HEK293 (cell line): ENCODE results near the gene HABP4.

Source experiments
- CTCF ChIA-PET: fragments of 350-600 bp; formaldehyde crosslinking; extraction: SDS; loops from one replicate; lab custom pipeline; 2021; ENCODE audit warnings: antibody characterized with exemption; lab: Yijun Ruan, JAX
- POLR2A ChIA-PET: fragments of 300-600 bp; formaldehyde crosslinking; extraction: SDS; loops from one replicate; lab custom pipeline; 2020; ENCODE audit warnings: antibody characterized with exemption, inconsistent platforms; lab: Yijun Ruan, JAX
- H3K27ac ChIP-seq: fragments of 200-500 bp; sonication (Bioruptor generic); 2 replicates; pipeline ENCODE4 v1.5.1; 2014; ENCODE audit warnings: low read depth, low read length, control low read depth, inconsistent platforms; ENCODE audit errors: extremely low read depth
- H3K36me3 ChIP-seq, 2 experiments: fragments of 200-500 bp in 1 of 2; sonication (Bioruptor generic) in 1 of 2; 1 replicate in 1 of 2; 2 replicates in 1 of 2; pipeline ENCODE4 v1.5.1; 2014 to 2017; ENCODE audit warnings: inconsistent platforms in 2 of 2, low read length in 2 of 2; ENCODE audit not compliant: control insufficient read depth in 2 of 2, insufficient read depth in 1 of 2
- H3K4me1 ChIP-seq: fragments of 200-500 bp; sonication (Bioruptor generic); 2 replicates; pipeline ENCODE4 v1.5.1; 2014; ENCODE audit warnings: mild to moderate bottlenecking, low read length, inconsistent platforms; ENCODE audit not compliant: control insufficient read depth, insufficient read depth
- H3K4me3 ChIP-seq: 2 replicates; pipeline ENCODE4 v1.5.1; 2011; ENCODE audit warnings: low read depth, mild to moderate bottlenecking, control low read depth, low read length, moderate library complexity
- H3K9me3 ChIP-seq: fragments of 200-500 bp; sonication (Bioruptor generic); 2 replicates; pipeline ENCODE4 v1.5.1; 2014; ENCODE audit warnings: low read depth, low read length, inconsistent platforms; ENCODE audit not compliant: control insufficient read depth, insufficient read depth
- CTCF ChIP-seq: fragments of 450-650 bp; formaldehyde crosslinking; IDR thresholded peaks from 2 replicates; pipeline ENCODE4 v1.5.1; 2016; ENCODE audit warnings: missing biosample characterization, missing genetic modification characterization
- GLI2 ChIP-seq: fragments of 450-650 bp; formaldehyde crosslinking; IDR thresholded peaks from 2 replicates; pipeline ENCODE4; 2017; ENCODE audit warnings: missing biosample characterization, missing genetic modification characterization, low read depth, borderline replicate concordance
- MEIS1 ChIP-seq: sonication (generic); formaldehyde crosslinking; IDR thresholded peaks from 2 replicates; pipeline ENCODE4 v1.8.1; 2022; ENCODE audit warnings: missing genetic modification reagents, mild to moderate bottlenecking, borderline replicate concordance
- PRDM6 ChIP-seq: fragments of 450-650 bp; formaldehyde crosslinking; IDR thresholded peaks from 2 replicates; pipeline ENCODE4 v1.5.1; 2017; ENCODE audit warnings: missing biosample characterization, missing genetic modification characterization
- YY1 ChIP-seq: fragments of 450-650 bp; formaldehyde crosslinking; IDR thresholded peaks from 2 replicates; pipeline ENCODE4 v1.5.1; 2018; ENCODE audit warnings: missing biosample characterization, missing genetic modification characterization
- ZBTB11 ChIP-seq: fragments of 450-650 bp; formaldehyde crosslinking; conservative IDR thresholded peaks from 2 replicates; pipeline ENCODE4 v1.5.1; 2016; ENCODE audit warnings: low read depth, missing biosample characterization, missing genetic modification characterization
- ZEB2 ChIP-seq: fragments of 450-650 bp; formaldehyde crosslinking; IDR thresholded peaks from 2 replicates; pipeline ENCODE4 v1.5.1; 2016; ENCODE audit warnings: missing biosample characterization, missing genetic modification characterization
- ZNF155 ChIP-seq: fragments of 450-650 bp; formaldehyde crosslinking; IDR thresholded peaks from 2 replicates; pipeline ENCODE4 v1.5.1; 2016; ENCODE audit warnings: missing biosample characterization, missing genetic modification characterization
- ZNF16 ChIP-seq: fragments of 450-650 bp; formaldehyde crosslinking; IDR thresholded peaks from 2 replicates; pipeline ENCODE4 v1.5.1; 2016; ENCODE audit warnings: low read depth, missing biosample characterization, missing genetic modification characterization
- ZNF362 ChIP-seq: fragments of 450-650 bp; formaldehyde crosslinking; IDR thresholded peaks from 2 replicates; pipeline ENCODE4 v1.5.1; 2016; ENCODE audit warnings: missing biosample characterization, missing genetic modification characterization
- ZNF416 ChIP-seq: fragments of 450-650 bp; formaldehyde crosslinking; IDR thresholded peaks from 2 replicates; pipeline ENCODE4 v1.5.1; 2016; ENCODE audit warnings: missing biosample characterization, missing genetic modification characterization
- ZNF560 ChIP-seq: fragments of 450-650 bp; formaldehyde crosslinking; IDR thresholded peaks from 2 replicates; pipeline ENCODE4 v1.5.1; 2017; ENCODE audit warnings: missing biosample characterization, missing genetic modification characterization, borderline replicate concordance
- ZNF660 ChIP-seq: fragments of 450-650 bp; IDR thresholded peaks from 2 replicates; pipeline ENCODE4 v1.5.1; 2018; ENCODE audit warnings: missing biosample characterization, mild to moderate bottlenecking, missing genetic modification characterization
- ZNF747 ChIP-seq: fragments of 450-650 bp; formaldehyde crosslinking; IDR thresholded peaks from 2 replicates; pipeline ENCODE4 v1.5.1; 2016; ENCODE audit warnings: missing biosample characterization, missing genetic modification characterization
- TF ChIP-seq, protein P1 (sequence below): fragments of 450-650 bp; formaldehyde crosslinking; IDR thresholded peaks from 2 replicates; pipeline ENCODE4 v1.5.1; 2016; ENCODE audit warnings: missing biosample characterization, missing genetic modification characterization
- TF ChIP-seq, protein P2 (sequence below): fragments of 450-650 bp; formaldehyde crosslinking; IDR thresholded peaks from 2 replicates; pipeline ENCODE4 v1.5.1; 2016; ENCODE audit warnings: missing biosample characterization, missing genetic modification characterization
- TF ChIP-seq, protein P3 (sequence below): fragments of 450-650 bp; formaldehyde crosslinking; IDR thresholded peaks from 2 replicates; pipeline ENCODE4 v1.5.1; 2016; ENCODE audit warnings: missing biosample characterization, missing genetic modification characterization

The HABP4 gene

DNA sequence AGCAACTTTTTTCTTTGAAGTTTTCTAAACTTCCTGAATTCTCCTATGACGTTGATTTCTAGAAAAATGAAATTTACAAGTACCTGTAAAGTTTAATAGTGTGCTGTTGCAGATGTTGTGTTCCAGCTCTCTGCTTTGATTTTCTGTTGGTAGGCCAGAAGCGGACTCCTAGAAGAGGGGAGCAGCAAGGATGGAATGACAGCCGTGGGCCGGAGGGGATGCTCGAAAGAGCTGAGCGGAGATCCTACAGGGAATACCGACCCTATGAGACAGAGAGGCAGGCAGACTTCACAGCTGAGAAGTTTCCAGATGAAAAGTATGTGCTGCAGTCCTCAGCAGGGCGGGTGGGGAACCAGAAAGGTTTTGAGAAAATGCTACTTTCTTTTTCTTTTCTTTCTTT is 8.3 kb downstream of the HABP4 start:
- H3K4me3 ChIP-seq = no peak overlapping the region
- H3K9me3 ChIP-seq = no peaks in the 10 kb centered on the region
- H3K27ac ChIP-seq = no peak overlapping the region
- H3K4me1 ChIP-seq = 0 out of 2 replicates have a peak, but pooled peaks cover 4% of the 10 kb centered on the region
- ChIA-PET CTCF (no interaction called here), POLR2A (interaction anchor here (1.0 kb wide), 1 partner anchor 9 kb away, joined by 6 read pairs; the partner anchor contains the start of gene HABP4)
- TF ChIP-seq ZEB2 (tag by site-specific recombination) (no peak), MEIS1 (no peak), GLI2 (no peak), ZNF155 (tag by site-specific recombination) (no peak), YY1 (tag by site-specific recombination) (no peak), ZNF16 (tag by site-specific recombination) (no peak), ZBTB11 (no peak), ZNF747 (tag by site-specific recombination) (no peak), CTCF (tag by site-specific recombination) (no peak), ZNF416 (tag by site-specific recombination) (no peak), ZNF560 (tag by site-specific recombination) (no peak)
- TF ChIP-seq, protein P1, sequence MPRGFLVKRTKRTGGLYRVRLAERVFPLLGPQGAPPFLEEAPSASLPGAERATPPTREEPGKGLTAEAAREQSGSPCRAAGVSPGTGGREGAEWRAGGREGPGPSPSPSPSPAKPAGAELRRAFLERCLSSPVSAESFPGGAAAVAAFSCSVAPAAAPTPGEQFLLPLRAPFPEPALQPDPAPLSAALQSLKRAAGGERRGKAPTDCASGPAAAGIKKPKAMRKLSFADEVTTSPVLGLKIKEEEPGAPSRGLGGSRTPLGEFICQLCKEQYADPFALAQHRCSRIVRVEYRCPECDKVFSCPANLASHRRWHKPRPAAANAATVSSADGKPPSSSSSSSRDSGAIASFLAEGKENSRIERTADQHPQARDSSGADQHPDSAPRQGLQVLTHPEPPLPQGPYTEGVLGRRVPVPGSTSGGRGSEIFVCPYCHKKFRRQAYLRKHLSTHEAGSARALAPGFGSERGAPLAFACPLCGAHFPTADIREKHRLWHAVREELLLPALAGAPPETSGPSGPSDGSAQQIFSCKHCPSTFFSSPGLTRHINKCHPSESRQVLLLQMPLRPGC = no peak
- H3K36me3 ChIP-seq = peaks cover 0 to 6% of the 10 kb centered on the region in 2 experiments; a peak in 1 of 3 replicates

- ChIA-PET POLR2A (no interaction called here), CTCF (interaction anchor here (0.5 to 1.6 kb wide), 3 partner anchors 18 to 1010 kb away, joined by 3 to 6 read pairs (median 5); no protein-coding TSS in a partner anchor)
- H3K4me3 ChIP-seq = no peak overlapping the region
- H3K4me1 ChIP-seq = 0 out of 2 replicates have a peak, but pooled peaks cover 4% of the 10 kb centered on the region
- no peak overlapping the region for H3K27ac ChIP-seq
- H3K9me3 ChIP-seq = no peaks in the 10 kb centered on the region
- H3K36me3 ChIP-seq = peaks cover 0 to 6% of the 10 kb centered on the region in 2 experiments; a peak in 1 of 3 replicates
- TF ChIP-seq, protein P2, sequence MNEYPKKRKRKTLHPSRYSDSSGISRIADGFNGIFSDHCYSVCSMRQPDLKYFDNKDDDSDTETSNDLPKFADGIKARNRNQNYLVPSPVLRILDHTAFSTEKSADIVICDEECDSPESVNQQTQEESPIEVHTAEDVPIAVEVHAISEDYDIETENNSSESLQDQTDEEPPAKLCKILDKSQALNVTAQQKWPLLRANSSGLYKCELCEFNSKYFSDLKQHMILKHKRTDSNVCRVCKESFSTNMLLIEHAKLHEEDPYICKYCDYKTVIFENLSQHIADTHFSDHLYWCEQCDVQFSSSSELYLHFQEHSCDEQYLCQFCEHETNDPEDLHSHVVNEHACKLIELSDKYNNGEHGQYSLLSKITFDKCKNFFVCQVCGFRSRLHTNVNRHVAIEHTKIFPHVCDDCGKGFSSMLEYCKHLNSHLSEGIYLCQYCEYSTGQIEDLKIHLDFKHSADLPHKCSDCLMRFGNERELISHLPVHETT (tag by site-specific recombination) = no peak
- TF ChIP-seq ZNF362 (tag by site-specific recombination) (no peak), ZNF660 (no peak), PRDM6 (tag by site-specific recombination) (0 out of 2 replicates have a peak, but pooled peaks have one; percentile 16)
- TF ChIP-seq, protein P3, sequence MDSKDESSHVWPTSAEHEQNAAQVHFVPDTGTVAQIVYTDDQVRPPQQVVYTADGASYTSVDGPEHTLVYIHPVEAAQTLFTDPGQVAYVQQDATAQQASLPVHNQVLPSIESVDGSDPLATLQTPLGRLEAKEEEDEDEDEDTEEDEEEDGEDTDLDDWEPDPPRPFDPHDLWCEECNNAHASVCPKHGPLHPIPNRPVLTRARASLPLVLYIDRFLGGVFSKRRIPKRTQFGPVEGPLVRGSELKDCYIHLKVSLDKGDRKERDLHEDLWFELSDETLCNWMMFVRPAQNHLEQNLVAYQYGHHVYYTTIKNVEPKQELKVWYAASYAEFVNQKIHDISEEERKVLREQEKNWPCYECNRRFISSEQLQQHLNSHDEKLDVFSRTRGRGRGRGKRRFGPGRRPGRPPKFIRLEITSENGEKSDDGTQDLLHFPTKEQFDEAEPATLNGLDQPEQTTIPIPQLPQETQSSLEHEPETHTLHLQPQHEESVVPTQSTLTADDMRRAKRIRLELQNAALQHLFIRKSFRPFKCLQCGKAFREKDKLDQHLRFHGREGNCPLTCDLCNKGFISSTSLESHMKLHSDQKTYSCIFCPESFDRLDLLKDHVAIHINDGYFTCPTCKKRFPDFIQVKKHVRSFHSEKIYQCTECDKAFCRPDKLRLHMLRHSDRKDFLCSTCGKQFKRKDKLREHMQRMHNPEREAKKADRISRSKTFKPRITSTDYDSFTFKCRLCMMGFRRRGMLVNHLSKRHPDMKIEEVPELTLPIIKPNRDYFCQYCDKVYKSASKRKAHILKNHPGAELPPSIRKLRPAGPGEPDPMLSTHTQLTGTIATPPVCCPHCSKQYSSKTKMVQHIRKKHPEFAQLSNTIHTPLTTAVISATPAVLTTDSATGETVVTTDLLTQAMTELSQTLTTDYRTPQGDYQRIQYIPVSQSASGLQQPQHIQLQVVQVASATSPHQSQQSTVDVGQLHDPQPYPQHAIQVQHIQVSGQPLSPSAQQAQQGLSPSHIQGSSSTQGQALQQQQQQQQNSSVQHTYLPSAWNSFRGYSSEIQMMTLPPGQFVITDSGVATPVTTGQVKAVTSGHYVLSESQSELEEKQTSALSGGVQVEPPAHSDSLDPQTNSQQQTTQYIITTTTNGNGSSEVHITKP = peak; percentile 71
- TF ChIP-seq, all 188 proteins: peak for 2
Measured at GRCh38 chr9:96459268-96460007, 9.5 kb downstream of the HABP4 start.
